KOPT-K1 (cell line): ENCODE data around the gene CNPY1.

ENCODE experiments used
- H3K27ac ChIP-seq: fragments of 200-600 bp; sonication (generic); 2 replicates; pipeline ENCODE4 v1.5.1; 2016; ENCODE audit warnings: antibody characterized with exemption, mild to moderate bottlenecking, low read depth, low read length; ENCODE audit not compliant: poor library complexity, severe bottlenecking
- H3K36me3 ChIP-seq: fragments of 200-600 bp; sonication (generic); 2 replicates; pipeline ENCODE4 v1.5.1; 2017; ENCODE audit warnings: antibody characterized with exemption, mild to moderate bottlenecking, low read length, moderate library complexity; ENCODE audit not compliant: insufficient read depth
- H3K9me3 ChIP-seq: fragments of 200-600 bp; sonication (generic); 2 replicates; pipeline ENCODE4 v1.5.1; 2017; ENCODE audit warnings: antibody characterized with exemption, low read length, mild to moderate bottlenecking; ENCODE audit not compliant: insufficient read depth, poor library complexity, severe bottlenecking

The CNPY1 gene

GRCh38 chr7:155536451-155536850 is 9.9 kb downstream of the CNPY1 start:
- Histone ChIP-seq H3K9me3 (no peaks in the 10 kb centered on the region), H3K36me3 (no peaks in the 10 kb centered on the region), H3K27ac (no peak overlapping the region)

GRCh38 chr7:155534691-155535090 is 11.7 kb downstream of the CNPY1 start:
- Histone ChIP-seq H3K27ac (no peak overlapping the region), H3K36me3 (no peaks in the 10 kb centered on the region), H3K9me3 (no peaks in the 10 kb centered on the region)

GRCh38 chr7:155533827-155534690 is 12.3 kb downstream of the CNPY1 start:
- Histone ChIP-seq H3K36me3 (no peaks in the 10 kb centered on the region), H3K27ac (no peak overlapping the region), H3K9me3 (no peaks in the 10 kb centered on the region)

GRCh38 chr7:155533120-155533826 is 13.1 kb downstream of the CNPY1 start:
- Histone ChIP-seq H3K36me3 (no peaks in the 10 kb centered on the region), H3K9me3 (no peaks in the 10 kb centered on the region), H3K27ac (no peak overlapping the region)

- H3K27ac ChIP-seq, result no peak overlapping the region
- no peaks in the 10 kb centered on the region for H3K36me3 ChIP-seq
- H3K9me3 ChIP-seq, result no peaks in the 10 kb centered on the region
Measured at GRCh38 chr7:155532792-155533119, 13.6 kb downstream of the CNPY1 start.

- H3K9me3 ChIP-seq, result no peaks in the 10 kb centered on the region
- H3K27ac ChIP-seq, result no peak overlapping the region
- no peaks in the 10 kb centered on the region for H3K36me3 ChIP-seq
Measured at GRCh38 chr7:155531681-155532080, 14.7 kb downstream of the CNPY1 start.

- H3K36me3 ChIP-seq, result no peaks in the 10 kb centered on the region
- no peak overlapping the region for H3K27ac ChIP-seq
- no peaks in the 10 kb centered on the region for H3K9me3 ChIP-seq
Measured at GRCh38 chr7:155530601-155531000, 15.8 kb downstream of the CNPY1 start.

- no peak overlapping the region for H3K27ac ChIP-seq
- no peaks in the 10 kb centered on the region for H3K36me3 ChIP-seq
- no peaks in the 10 kb centered on the region for H3K9me3 ChIP-seq
Measured at GRCh38 chr7:155529845-155530244, 16.5 kb downstream of the CNPY1 start.

GRCh38 chr7:155529346-155529745 is 17.0 kb downstream of the CNPY1 start:
- H3K27ac ChIP-seq, result no peak overlapping the region
- H3K36me3 ChIP-seq, result no peaks in the 10 kb centered on the region
- H3K9me3 ChIP-seq, result no peaks in the 10 kb centered on the region

GRCh38 chr7:155527664-155528063 is 18.7 kb downstream of the CNPY1 start:
- no peaks in the 10 kb centered on the region for H3K36me3 ChIP-seq
- no peak overlapping the region for H3K27ac ChIP-seq
- H3K9me3 ChIP-seq, result no peaks in the 10 kb centered on the region

- no peak overlapping the region for H3K27ac ChIP-seq
- no peaks in the 10 kb centered on the region for H3K9me3 ChIP-seq
- no peaks in the 10 kb centered on the region for H3K36me3 ChIP-seq
Measured at GRCh38 chr7:155526225-155526624, 20.1 kb downstream of the CNPY1 start.

- no peak overlapping the region for H3K27ac ChIP-seq
- H3K9me3 ChIP-seq, result no peaks in the 10 kb centered on the region
- no peaks in the 10 kb centered on the region for H3K36me3 ChIP-seq
Measured at GRCh38 chr7:155524018-155524556, 22.3 kb downstream of the CNPY1 start.

GRCh38 chr7:155523168-155523675 is 23.1 kb downstream of the CNPY1 start:
- H3K27ac ChIP-seq, result no peak overlapping the region

GRCh38 chr7:155521743-155522398 is 24.5 kb downstream of the CNPY1 start:
- Histone ChIP-seq H3K36me3 (no peaks in the 10 kb centered on the region), H3K27ac (no peak overlapping the region), H3K9me3 (no peaks in the 10 kb centered on the region)

More at GRCh38 chr7:155523168-155523675, 23.1 kb downstream of the CNPY1 start:
- Histone ChIP-seq H3K9me3 (no peaks in the 10 kb centered on the region), H3K36me3 (no peaks in the 10 kb centered on the region)
